Subcutaneous adipose tissue (tissue), 4 donors: ENCODE measurements around the gene SLC29A3. TPM values are rescaled to one million over a fixed set of nuclear protein-coding genes. Genes with fewer than 3 reads are reported as not detected.

ENCODE experiments used
- CTCF ChIP-seq: fragments of 450-650 bp; IDR thresholded peaks from one replicate; pipeline ENCODE4 v1.5.1; 2016; ENCODE audit warnings: low read depth, mild to moderate bottlenecking, control low read depth, antibody characterized with exemption, moderate library complexity
- total RNA-seq, 4 donors: library from RNA; depleted of rRNA; stranded (reverse); fragments of >200 nt; gene quantifications; one replicate each; pipeline ENCODE4 v1.1.0, GENCODE V29; 2016

SLC29A3 gene
- total RNA-seq, 4 donors from 2014 or later, result 2.6 to 25.8 (median 4.2) TPM

- TF ChIP-seq CTCF, result no peak
Measured at GRCh38 chr10:71291528-71291900, 27.5 kb upstream of the SLC29A3 start.

GRCh38 chr10:71292624-71293445 is 26.2 kb upstream of the SLC29A3 start:
- no peak for TF ChIP-seq CTCF

GRCh38 chr10:71293446-71294084 is 25.5 kb upstream of the SLC29A3 start:
- TF ChIP-seq CTCF, result no peak

- TF ChIP-seq CTCF, result no peak
Measured at GRCh38 chr10:71294091-71294561, 24.9 kb upstream of the SLC29A3 start.

GRCh38 chr10:71294856-71295255 is 24.2 kb upstream of the SLC29A3 start:
- TF ChIP-seq CTCF, result no peak

GRCh38 chr10:71295641-71296040 is 23.4 kb upstream of the SLC29A3 start:
- no peak for TF ChIP-seq CTCF

GRCh38 chr10:71296086-71296485 is 23.0 kb upstream of the SLC29A3 start:
- no peak for TF ChIP-seq CTCF
